ENCODE measurements around the gene CENPQ. TPM values are rescaled to one million over a fixed set of nuclear protein-coding genes. Genes with fewer than 3 reads are reported as not detected.

Gene CENPQ
- total and polyA plus RNA-seq, 2 experiments from 2014 or later: 20.2 to 41.5 TPM

DNA sequence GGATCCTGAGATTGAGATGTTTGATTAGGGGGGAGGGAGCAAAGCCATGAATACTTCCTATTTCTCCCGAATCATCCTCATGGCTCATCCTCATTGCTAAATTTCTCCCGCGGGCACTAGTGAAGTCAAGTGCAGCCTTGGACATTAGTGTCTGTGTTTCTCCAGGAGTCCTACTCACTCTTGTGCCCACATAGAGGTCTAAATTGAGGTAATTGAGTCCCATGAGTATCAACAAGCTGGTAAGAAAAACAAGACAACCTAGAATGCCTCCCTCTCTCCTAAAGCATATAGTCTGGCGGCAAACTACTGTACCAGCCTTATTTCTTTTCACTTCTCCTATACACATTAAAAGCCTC is 420 bp downstream of the CENPQ start:
- H3K27me3 Mint-ChIP-seq (ENCODE audit: insufficient read depth, low read depth, poor library complexity): no peaks in the 10 kb centered on the region
- peak overlapping the region; percentile 100 for H3K27ac Mint-ChIP-seq
- no peaks in the 10 kb centered on the region; the same call in 1 of the 3 replicates for H3K36me3 Mint-ChIP-seq (ENCODE audit: low read depth)
- H4K20me1 ChIP-seq (replicated peaks; ENCODE audit: insufficient read depth): no peaks in the 10 kb centered on the region; the same call in 1 of the 2 replicates
- H3K4me1 ChIP-seq (ENCODE audit: insufficient read depth): no peaks in the 10 kb centered on the region
- H3K9me3 Mint-ChIP-seq: peaks cover 3% of the 10 kb centered on the region; the same call in 1 of the 3 replicates
- no peaks in the 10 kb centered on the region for H3K9me2 ChIP-seq (ENCODE audit: insufficient read depth)
- DNase-seq (ENCODE audit: low spot score) (no peak), ATAC-seq (peak; percentile 22)
- peak overlapping the region; percentile 26; the same call in 1 of the 2 replicates for H2AFZ ChIP-seq
- H3K79me2 ChIP-seq (replicated peaks; ENCODE audit: insufficient read depth): peaks cover 72% of the 10 kb centered on the region
- TF ChIP-seq EZH2phosphoT487 (IDR thresholded peaks at IDR 0.05; ENCODE audit: unreplicated experiment) (no peak), NANOG (IDR thresholded peaks at IDR 0.05; ENCODE audit: borderline replicate concordance) (no peak), STAT1 (IDR thresholded peaks at IDR 0.05; ENCODE audit: unreplicated experiment) (no peak), JUNB (IDR thresholded peaks at IDR 0.05; ENCODE audit: unreplicated experiment) (no peak), CREB1 (CRISPR knock-in tag; IDR thresholded peaks at IDR 0.05; ENCODE audit: low read depth) (no peak), ZNF331 (CRISPR knock-in tag; IDR thresholded peaks at IDR 0.05; ENCODE audit: low read depth) (no peak), ZNF114 (CRISPR knock-in tag; IDR thresholded peaks at IDR 0.05) (no peak), EZH2 (IDR thresholded peaks at IDR 0.05; ENCODE audit: low read depth, unreplicated experiment) (no peak), CTCF (conservative IDR thresholded peaks at IDR 0.05; ENCODE audit: low read depth in 2 of 2) (no peak), ETS1 (IDR thresholded peaks at IDR 0.05) (no peak), POLR2AphosphoS5 (IDR thresholded peaks at IDR 0.05; ENCODE audit: low read depth) (no peak), ZNF462 (CRISPR knock-in tag; IDR thresholded peaks at IDR 0.05) (no peak)
- TF ChIP-seq, protein P1, sequence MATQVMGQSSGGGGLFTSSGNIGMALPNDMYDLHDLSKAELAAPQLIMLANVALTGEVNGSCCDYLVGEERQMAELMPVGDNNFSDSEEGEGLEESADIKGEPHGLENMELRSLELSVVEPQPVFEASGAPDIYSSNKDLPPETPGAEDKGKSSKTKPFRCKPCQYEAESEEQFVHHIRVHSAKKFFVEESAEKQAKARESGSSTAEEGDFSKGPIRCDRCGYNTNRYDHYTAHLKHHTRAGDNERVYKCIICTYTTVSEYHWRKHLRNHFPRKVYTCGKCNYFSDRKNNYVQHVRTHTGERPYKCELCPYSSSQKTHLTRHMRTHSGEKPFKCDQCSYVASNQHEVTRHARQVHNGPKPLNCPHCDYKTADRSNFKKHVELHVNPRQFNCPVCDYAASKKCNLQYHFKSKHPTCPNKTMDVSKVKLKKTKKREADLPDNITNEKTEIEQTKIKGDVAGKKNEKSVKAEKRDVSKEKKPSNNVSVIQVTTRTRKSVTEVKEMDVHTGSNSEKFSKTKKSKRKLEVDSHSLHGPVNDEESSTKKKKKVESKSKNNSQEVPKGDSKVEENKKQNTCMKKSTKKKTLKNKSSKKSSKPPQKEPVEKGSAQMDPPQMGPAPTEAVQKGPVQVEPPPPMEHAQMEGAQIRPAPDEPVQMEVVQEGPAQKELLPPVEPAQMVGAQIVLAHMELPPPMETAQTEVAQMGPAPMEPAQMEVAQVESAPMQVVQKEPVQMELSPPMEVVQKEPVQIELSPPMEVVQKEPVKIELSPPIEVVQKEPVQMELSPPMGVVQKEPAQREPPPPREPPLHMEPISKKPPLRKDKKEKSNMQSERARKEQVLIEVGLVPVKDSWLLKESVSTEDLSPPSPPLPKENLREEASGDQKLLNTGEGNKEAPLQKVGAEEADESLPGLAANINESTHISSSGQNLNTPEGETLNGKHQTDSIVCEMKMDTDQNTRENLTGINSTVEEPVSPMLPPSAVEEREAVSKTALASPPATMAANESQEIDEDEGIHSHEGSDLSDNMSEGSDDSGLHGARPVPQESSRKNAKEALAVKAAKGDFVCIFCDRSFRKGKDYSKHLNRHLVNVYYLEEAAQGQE (IDR thresholded peaks at IDR 0.05; ENCODE audit: unreplicated experiment): no peak
- peak overlapping the region; percentile 66 for H3K4me3 ChIP-seq
- peaks cover 11% of the 10 kb centered on the region for H3K4me1 Mint-ChIP-seq
- H3K27me3 ChIP-seq (ENCODE audit: insufficient read depth): no peaks in the 10 kb centered on the region
- H3K27ac ChIP-seq (ENCODE audit: low read depth): peak overlapping the region; percentile 92
- H3K4me2 ChIP-seq: peak overlapping the region; percentile 84
- no peaks in the 10 kb centered on the region for H3F3A ChIP-seq (replicated peaks; ENCODE audit: low read depth)
- peak overlapping the region; percentile 100 for H3K4me3 Mint-ChIP-seq
- no peaks in the 10 kb centered on the region for H3K36me3 ChIP-seq (ENCODE audit: insufficient read depth)
